GM10847 (cell line): ENCODE data around the gene TRIO.

Experiments used
- POLR2A ChIP-seq: IDR thresholded peaks from 2 replicates; pipeline ENCODE4 v1.6.1; 2011; ENCODE audit not compliant: insufficient read length; ENCODE audit errors: extremely low read depth

The TRIO gene

DNA sequence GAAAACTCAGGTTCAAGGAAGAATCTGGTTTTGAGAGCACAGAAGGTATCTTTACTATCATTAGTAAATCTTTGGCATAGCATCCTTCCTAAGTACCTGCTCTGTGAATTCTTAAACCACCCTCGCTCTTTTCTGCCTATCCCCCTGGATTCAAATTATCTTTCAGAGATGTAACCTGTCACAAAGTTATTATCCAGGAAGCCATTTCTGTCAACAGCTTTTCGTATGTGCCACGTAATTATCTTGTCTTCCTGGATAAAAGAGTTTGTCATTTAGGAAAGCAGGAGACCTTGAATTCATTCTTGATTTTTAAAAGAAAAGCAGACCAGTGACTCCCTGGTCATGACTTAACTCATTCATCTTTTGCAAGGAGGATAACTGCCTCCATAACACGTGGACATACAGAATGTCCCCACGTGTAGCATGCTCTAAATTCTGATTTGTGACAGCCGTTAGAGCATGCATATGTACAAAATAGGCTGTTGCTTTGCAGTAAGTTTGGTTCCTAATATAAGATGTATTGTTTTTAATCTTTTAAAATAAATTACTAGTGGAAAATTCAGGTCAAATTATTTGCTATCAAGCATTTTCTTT, 189.0 kb downstream of the TRIO start:
- TF ChIP-seq POLR2A = no peak

DNA sequence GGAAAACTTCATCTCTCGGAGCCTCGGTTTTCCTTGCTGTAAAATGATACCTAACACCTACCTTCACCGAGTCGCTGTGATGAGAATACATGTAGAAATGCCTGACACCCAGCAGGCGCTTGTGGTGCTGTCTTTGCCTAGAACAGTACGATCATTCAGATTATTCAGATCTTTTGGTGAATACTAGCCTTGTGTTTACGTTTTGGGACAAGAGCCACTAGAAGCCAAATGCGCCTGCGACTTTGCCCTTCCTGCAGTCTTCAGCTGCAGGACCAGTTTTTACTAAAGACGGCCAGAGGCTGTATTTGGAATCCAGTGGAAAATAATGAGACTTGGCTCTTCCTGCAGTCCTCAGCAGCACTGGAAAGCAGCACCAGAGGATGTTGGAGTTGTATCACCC, 189.6 kb downstream of the TRIO start:
- TF ChIP-seq POLR2A = no peak

DNA sequence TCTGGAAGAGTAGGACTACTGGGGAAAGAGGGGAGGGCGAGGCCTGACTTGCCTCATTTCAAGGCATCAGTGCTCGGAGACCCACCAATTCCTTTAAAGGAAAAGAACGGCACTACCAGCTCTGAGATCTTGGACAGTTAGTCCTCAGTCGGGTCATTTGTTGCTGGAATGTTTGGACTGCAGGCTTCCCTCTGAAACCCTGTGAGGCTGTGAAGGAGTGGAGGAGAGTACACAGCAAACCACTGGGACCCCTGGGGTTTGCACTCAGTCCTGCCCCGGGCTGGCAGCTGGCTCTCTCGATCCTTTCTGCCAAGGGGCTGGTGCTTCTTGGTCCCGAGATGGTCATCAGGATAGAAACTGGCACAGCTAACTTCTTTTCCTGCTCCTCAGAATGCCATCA, 194.5 kb downstream of the TRIO start:
- no peak for TF ChIP-seq POLR2A

DNA sequence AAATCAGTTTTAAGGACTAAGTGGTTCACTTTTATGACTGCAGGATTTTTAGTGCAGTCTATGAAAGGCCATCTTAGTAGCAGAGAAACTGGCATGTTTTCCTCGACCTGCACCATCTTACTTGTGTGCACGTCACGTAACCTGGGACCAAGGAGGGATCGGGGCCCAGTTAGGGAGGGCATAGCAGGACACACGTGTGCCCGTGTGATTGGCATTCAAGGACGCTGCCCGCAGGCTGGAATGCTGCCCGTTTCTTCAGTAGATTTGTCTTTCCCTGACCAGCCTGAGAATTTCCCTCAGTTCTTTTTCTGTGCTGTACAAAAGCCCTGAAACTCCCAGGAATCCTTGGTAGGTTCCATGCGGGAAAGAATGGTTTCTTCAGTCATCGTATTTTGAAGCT, 196.3 kb downstream of the TRIO start:
- no peak for TF ChIP-seq POLR2A

DNA sequence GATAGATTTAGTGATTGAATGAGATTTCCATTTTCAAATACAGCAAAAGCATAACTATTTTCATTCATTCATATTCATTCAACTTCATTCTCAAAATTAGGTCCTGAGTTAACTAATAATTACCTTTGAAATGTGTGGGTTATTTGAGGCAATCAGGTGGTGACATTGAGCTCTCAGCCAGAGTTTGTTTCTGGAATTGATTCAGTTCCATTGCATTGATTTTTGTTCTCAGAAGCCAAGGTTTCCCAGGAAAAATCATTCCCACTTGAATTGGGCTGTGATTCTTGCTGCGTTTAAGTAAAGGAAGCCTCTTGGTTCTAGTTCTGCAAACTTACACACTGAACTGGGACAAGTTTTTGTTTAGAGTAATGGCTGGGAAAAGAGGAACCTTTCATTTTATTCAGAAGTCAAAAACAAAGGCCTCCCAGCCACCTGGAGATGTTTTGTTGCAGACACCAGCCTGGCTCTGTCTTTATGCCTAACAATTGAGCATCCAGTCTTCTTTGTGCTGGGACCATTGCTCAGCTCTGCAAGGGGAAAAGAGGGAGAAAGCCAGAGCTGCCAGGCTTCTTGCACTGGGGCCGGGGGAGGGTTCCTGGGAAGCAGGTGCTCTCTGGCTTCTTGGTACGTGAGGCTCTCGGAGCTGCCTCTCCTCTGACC, 198.6 kb downstream of the TRIO start:
- TF ChIP-seq POLR2A = no peak

DNA sequence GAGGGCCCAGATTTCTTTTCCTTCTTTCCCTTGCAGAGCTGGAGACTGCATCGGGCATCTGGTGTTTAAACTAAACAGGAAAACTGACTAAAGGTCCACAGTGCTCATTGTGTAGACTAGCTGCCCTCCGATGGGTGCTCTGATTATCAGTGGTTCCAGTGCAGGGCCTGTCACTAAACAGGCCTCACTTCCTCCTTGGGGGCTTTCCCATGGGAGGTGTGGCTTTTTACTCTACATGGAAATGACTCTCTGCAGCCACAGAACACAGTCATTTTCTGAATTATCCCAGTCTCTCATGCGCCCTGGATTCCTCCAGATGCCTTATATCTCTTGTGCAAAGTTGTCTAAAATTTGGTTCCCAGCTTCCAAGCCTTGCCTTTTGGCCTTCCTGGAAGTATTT, 199.2 kb downstream of the TRIO start:
- TF ChIP-seq POLR2A = no peak

DNA sequence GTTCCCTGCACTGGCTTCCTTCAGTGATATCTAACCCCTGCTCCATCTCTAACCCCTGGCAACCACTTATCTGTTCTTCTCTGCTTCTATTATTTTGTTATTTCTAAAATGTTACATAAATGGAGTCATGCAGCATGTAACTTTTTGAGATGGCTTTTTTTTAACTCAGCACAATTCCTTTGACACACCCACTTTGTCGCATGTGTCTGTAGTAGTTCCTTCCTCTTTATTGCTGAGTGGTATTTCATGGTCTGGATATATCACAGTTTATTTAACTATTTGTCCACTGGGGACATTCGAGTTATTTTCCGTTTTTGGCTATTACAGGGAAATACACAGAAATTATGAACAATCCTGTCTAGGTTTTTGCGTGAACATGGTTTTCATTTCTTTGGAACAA, 200.2 kb downstream of the TRIO start:
- no peak for TF ChIP-seq POLR2A

DNA sequence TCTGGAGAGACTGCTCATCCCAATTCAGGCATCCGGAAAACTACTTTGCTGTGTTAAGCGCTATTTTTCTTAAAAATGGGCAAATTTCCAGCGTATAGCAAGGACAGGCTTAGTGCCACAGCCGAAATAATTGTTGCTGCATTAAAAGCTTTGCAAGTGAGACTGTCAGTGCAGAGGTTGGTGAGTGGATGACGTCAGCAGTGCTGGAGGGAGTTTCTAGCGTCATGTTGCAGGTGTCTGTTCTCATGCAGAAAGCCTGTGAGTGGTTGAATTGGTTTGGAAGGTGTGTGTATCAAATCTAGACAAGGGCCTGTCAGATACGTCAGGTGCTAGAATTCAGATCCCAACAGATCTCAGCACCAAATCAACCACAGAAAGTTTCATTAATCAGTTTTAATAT, 204.4 kb downstream of the TRIO start:
- no peak for TF ChIP-seq POLR2A

DNA sequence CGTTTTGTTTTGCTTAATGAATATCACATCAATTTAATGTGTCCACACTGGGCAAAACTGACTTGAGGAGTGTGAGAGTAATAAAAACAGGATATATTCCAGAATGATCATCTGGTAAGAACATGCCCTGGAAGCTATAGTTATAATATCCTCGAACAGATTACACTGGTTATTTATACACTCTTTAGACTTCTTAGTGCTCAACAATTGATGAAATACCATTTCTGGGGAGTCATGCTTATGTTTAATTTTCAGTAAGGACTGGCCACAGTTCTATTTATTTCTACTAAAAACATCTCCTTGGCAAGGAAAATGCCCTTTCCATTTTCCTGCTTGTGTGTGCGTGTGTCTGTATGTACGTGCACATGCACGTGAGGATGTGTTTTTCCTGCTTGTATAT, 205.0 kb downstream of the TRIO start:
- TF ChIP-seq POLR2A = no peak

DNA sequence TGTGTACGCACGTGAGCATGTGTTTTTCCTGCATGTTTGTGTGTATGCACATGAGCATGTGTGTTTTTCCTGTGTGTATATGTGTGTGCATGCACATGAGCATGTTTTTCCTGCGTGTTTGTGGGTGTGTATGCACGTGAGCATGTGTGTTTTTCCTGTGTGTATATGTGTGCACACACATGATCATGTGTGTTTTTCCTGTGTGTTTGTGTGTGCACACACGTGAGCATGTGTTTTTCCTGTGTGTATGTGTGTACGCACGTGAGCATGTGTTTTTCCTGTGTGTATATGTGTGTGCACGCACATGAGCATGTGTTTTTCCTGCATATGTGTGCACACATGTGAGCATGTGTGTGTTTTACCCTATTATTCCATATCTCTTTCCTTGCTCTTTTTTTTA, 205.9 kb downstream of the TRIO start:
- no peak for TF ChIP-seq POLR2A

DNA sequence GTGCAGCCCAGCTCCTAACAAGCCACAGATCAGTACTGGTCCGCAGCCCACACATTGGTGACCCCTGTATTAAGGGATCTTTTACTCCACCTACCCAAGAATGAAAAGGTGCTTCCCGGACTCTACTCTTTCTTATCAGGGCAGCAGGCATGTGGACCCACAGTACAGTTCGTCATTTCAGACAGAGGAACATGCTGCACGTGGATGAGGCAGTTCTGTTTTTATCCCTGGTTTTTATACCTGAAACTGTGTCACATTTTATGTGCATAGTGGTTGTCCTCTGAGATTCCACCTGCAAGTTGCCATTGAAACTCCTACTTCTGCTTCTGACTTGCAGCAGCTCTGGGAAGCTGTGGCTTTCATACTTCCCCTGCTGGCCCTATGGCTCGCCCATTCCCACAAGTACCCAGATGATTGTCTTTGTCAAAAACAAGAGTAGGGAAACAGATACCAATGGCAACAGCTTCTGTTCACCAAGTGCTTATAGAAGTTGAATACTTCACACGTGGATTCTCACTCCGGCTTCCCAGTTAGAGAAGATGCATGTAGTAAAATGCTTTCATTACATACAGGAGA, 208.0 kb downstream of the TRIO start:
- TF ChIP-seq POLR2A = no peak

DNA sequence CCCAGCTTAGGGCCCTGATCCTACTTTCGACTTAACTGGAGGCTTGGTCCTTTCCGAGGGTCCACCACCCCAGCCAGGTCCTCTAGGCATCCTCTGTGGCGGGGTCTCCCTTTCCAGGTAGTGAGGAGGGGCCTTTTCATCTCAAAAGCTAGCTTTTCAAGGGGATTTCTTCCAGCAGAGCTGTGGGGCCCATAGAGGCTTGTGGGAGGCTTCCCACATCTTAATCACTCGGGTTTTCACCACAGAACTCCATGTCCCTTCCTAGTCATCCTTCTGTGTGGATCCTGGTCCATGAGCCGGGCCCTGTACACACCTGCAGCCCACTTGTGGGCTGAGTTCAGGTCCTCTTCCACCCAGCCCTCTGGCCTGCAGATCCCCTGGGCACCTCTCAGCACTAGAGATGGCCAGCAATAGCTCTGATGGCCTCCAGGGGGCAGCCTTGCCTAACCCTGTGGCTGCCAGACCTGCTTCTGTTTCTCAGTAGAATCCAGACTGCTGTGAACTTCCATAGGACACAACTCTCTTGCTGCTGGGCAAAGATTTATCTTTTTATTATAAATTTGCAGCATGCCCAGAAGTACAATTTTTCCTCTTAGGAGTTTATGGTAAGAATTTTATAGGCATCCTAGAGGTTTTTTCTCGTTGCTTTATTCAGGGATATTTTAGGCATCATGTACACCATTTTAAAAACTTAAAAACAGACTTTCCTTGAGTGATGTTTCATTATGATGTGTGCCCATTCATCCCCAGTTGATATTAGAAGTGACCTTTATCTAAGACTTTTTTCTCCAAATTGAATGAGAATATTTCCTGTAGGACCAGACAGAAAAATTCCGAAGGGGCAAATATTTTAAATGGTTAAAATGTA, 208.9 kb downstream of the TRIO start:
- no peak for TF ChIP-seq POLR2A

DNA sequence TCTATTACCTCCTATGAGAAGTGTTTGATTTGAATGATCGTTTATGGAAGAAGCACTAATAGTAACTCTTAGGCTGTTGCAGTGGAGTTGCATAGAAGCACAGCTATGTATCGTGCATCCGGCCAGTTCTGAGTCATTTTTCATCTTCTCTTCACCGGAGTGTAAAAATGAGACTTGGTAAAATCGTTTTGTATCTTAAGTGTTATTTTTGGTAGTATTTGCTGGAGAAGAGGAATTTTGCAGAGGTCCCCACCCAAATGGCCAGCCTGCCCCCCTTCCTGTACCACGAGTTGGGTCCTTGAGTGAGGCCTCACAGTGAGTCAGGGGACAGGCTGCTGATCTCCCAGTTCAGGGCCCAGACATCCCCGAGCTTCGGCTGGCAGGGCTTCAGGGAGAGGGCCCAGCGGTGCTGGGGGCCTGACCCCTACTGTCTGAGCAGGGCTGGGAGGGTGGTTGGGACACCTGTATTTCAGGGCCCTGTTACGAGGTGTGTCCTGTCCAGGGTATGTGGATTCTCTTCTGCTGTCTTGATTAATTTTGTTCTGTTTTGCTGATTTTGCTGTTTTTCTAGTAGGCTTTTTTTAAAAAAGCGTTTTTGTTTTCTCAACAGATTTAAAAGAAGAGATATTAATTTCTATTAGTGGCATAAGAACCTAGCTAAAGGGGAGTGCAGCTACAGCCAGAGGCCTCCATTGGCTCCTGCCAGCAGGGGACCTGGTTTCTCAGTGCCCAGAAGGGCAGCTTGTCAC, 210.8 kb downstream of the TRIO start:
- TF ChIP-seq POLR2A = no peak

DNA sequence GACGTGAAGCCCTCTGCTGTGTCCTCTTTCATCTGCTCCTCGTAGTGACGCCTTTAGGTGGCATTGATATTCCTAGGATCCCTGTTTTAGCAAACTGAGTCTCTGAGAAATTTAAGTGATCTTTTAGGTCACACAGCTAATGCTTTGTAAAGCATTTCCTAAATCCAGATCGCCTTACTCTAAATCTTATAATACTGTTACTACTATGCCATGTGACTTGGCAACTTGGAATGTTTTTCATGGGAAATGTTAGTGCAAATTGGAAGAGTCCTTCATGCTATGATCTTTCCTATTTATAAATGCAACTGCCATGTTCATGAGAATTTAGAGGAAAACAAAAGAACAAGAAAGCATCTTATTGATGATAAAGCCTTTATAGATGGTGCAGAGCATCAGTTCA, 212.2 kb downstream of the TRIO start:
- no peak for TF ChIP-seq POLR2A

DNA sequence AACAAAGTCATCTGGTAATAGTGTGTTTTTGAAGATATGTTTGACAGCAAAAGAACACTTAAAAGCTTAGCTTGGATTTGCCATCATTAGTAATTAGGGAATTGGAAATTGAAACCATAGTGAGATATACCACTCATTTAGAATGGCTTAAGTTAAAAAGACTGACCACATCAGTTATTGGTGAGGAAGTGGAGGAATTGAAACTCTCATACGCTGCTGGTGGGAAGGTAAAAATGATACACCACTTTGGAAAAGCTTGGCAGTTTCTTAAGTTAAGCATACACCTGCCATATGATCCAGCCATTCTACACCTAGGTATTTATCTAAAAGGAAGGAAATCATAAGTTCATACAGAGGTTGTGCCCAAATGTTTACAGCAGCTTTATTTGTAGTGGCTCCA, 213.2 kb downstream of the TRIO start:
- TF ChIP-seq POLR2A = no peak

DNA sequence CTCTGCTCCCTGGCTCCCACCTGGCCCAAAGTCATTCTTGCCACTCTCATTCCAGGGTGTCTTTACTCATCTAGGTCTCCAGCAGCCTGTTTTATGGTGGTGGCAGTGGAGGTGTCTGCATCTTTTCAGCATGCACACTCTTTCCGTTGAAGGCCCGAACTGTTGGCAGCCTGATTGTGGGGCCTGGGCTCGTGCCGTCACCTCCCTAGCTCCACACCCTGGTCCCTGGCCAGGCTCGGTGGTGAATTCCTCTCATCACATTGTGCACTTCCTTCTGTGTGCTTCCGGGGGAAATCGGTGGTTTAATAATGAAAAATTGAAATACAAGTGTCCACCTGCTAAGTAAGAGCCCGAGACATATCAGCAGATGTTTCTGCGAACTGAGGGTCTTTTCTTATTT, 214.3 kb downstream of the TRIO start:
- TF ChIP-seq POLR2A = no peak

DNA sequence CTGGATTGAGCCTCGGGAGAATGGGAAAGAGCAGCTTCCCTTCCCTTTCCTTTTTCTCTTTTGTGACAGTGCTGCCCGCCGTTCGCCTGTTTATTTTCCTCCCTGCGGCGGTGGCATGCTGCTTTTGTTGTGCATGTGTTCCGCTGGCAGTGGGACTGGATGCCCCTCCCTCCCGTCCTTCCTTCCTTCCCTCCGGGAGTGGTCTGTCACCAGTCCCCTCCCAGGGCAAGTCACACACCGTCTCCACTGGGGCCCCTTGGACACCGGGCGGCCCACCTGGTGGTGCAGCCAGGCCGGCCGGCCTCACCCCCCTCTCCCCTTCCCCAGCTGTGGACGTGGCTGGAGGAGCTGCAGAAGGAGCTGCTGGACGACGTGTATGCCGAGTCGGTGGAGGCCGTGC, 214.7 kb downstream of the TRIO start:
- TF ChIP-seq POLR2A = no peak
